Adipocyte (in vitro differentiated cells): Measurements from ENCODE around the gene SLC48A1.

ENCODE experiments used
- DNase-seq: peaks from one replicate; pipeline ENCODE4 v3.0.0-alpha.2; 2015; ENCODE audit warnings: low read depth
- H3K27me3 ChIP-seq: replicated peaks from 2 replicates; pipeline ENCODE4 v1.7.0; 2013; ENCODE audit warnings: mild to moderate bottlenecking, low read length, moderate library complexity; ENCODE audit not compliant: control insufficient read depth, insufficient read depth
- H3K36me3 ChIP-seq: 2 replicates; pipeline ENCODE4 v1.7.0; 2013; ENCODE audit warnings: low read length, mild to moderate bottlenecking, moderate library complexity; ENCODE audit not compliant: control insufficient read depth, insufficient read depth, severe bottlenecking
- H3K4me1 ChIP-seq: 2 replicates; pipeline ENCODE4 v1.7.0; 2013; ENCODE audit warnings: mild to moderate bottlenecking, low read length, moderate library complexity; ENCODE audit not compliant: control insufficient read depth, insufficient read depth
- H3K4me3 ChIP-seq: 2 replicates; pipeline ENCODE4 v1.7.0; 2013; ENCODE audit warnings: mild to moderate bottlenecking, low read length, moderate library complexity
- H3K9ac ChIP-seq: 2 replicates; pipeline ENCODE4 v1.7.0; 2013; ENCODE audit warnings: mild to moderate bottlenecking, low read length, moderate library complexity
- H3K9me3 ChIP-seq: 2 replicates; pipeline ENCODE4 v1.7.0; 2013; ENCODE audit warnings: mild to moderate bottlenecking, low read length, moderate library complexity; ENCODE audit not compliant: control insufficient read depth

The SLC48A1 gene

DNA sequence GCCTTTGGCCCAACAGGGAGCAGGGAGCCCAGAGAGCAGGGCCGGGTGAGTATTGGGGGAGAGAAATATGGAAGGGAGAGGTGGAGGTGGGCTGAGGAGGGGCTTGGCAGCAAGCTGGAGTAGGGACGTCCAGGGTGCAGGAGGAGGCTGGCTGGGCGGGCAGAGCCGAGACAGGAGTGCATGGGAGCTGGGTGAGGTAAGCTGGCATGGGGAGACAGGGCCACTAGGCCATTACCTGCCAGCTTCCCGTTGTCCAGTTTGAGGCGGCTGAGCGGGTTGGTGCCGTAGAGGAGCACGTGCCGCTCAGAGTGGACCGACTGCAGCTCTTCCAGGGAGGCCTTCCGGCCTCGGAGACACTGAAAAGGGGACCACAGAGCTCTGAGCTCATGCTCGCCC is 18.3 kb downstream of the SLC48A1 start:
- DNase-seq: no peak

DNA sequence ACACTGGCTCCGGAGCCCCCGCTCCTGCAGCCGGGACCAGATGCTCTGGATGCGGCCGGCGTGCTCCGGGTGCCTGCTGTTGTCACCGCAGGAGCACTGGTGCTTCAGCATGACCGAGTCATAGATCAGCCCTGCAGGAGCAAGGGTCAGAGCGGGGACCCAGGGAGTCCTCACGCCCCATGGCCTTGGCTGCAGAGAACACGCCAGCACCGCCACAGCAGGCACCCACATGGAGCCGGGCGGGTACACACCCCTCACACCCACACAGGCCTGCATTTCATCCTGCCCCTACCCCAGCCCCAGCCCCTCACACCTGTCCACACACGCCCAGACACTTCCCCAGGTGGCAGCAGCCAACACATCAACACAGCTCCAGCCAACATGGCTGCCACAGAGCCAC is 18.8 kb downstream of the SLC48A1 start:
- Histone ChIP-seq H3K4me3 (no peak overlapping the region), H3K4me1 (no peaks in the 10 kb centered on the region), H3K9ac (no peak overlapping the region), H3K27me3 (no peaks in the 10 kb centered on the region), H3K9me3 (no peaks in the 10 kb centered on the region), H3K36me3 (peaks cover 94% of the 10 kb centered on the region)
- DNase-seq: no peak

More for the DNA sequence above, 18.3 kb downstream of the SLC48A1 start:
- H3K4me3 ChIP-seq: no peak overlapping the region
- no peaks in the 10 kb centered on the region for H3K9me3 ChIP-seq
- H3K9ac ChIP-seq: no peak overlapping the region
- H3K36me3 ChIP-seq: peaks cover 94% of the 10 kb centered on the region
- H3K27me3 ChIP-seq: no peaks in the 10 kb centered on the region
- peaks cover 5% of the 10 kb centered on the region for H3K4me1 ChIP-seq

DNA sequence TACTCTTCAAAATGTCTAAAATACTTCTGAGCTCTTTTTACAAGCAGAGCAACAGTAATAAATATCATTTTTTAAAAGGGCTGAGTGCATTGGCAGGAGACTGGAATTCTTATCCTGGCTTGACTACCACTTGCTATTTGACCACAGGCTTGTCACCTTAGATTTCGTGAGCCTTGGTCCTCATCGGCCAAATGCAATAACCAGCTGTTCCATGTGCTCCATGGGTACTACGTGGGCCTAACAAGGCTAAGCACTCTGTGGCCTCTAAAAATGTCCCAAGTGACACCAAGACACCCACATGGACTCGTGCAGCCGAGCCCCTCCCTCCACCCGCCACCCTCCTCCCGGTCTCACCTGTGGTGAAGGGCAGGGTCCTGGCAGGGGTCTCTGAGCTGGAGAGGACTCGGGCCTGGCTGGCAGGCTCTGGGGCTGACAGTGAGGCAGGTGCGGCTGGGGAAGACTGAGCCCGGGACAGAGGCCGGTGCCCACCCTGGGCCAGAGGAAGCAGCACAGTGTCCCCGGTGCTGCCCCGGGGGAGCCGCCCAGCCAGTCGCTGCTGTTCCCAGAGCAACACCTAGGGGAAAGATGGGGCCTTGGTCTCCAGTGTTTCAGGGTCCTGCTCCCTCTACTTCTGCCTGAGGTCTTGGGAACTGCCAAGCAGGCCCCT is 20.1 kb downstream of the SLC48A1 start:
- no peaks in the 10 kb centered on the region for H3K27me3 ChIP-seq
- no peak for DNase-seq
- H3K4me1 ChIP-seq: no peaks in the 10 kb centered on the region
- no peak overlapping the region for H3K4me3 ChIP-seq
- H3K9me3 ChIP-seq: no peaks in the 10 kb centered on the region
- peaks cover 92% of the 10 kb centered on the region for H3K36me3 ChIP-seq
- H3K9ac ChIP-seq: peak overlapping the region; percentile 4

DNA sequence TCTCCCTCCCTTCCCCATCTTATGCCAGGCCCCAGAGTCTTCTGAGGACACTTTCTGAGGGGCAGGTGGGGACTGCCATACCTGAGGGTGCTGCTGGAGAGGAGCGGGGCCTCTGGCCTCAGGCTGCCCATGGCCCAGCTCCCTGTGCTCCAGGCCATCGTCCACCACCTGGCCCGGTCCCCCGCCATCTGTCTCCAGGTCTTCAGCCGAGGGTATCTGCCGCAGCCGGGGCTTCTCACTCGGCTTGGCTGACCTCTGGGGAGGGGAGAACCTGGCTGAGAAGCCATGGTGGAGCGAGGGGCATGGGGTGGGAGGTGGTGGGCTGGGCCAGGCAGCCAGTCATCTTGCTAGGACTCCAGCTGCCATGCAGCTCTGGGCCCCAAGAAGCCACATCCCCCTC is 21.6 kb downstream of the SLC48A1 start:
- Histone ChIP-seq H3K9ac (no peak overlapping the region), H3K9me3 (no peaks in the 10 kb centered on the region), H3K36me3 (peaks cover 81% of the 10 kb centered on the region), H3K4me3 (no peak overlapping the region), H3K27me3 (no peaks in the 10 kb centered on the region), H3K4me1 (peaks cover 5% of the 10 kb centered on the region)
- DNase-seq: no peak

DNA sequence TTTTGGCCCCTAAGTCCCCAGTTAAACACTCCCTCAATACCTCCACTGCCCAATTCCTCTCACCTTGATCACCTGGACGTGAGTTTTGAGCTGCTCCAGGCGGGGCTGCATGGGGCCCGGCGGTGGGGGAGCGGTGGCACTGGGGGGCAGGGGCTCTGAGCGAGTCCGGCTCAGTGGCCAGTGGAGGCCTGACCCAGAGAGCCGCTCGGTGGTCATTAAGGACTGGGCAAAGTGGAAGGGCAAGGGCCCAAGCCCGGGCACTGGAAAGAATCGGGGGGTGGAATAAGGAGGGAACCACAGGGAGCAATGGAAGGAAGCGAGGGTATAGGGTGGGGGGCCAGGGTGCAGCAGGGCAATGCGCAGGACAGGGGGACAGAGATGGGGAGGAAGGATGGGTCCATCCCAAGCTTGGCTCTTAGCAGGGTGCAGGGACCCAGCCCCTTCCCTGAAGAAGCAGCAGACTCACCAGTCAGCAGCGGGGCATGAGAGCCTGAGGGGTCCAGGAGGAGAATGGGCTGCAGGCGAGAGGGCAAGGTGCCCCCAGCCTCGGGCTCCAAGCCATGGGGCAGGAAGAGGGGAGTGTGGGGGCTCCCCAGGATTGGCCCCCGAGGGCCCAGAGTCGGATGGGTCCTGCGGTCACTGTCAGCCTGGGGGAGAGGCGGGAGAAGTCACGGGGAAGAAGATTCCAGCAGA is 22.2 kb downstream of the SLC48A1 start:
- H3K4me1 ChIP-seq: peaks cover 11% of the 10 kb centered on the region
- no peak overlapping the region for H3K9ac ChIP-seq
- no peaks in the 10 kb centered on the region for H3K9me3 ChIP-seq
- peaks cover 76% of the 10 kb centered on the region for H3K36me3 ChIP-seq
- no peak for DNase-seq
- no peaks in the 10 kb centered on the region for H3K27me3 ChIP-seq
- no peak overlapping the region for H3K4me3 ChIP-seq

DNA sequence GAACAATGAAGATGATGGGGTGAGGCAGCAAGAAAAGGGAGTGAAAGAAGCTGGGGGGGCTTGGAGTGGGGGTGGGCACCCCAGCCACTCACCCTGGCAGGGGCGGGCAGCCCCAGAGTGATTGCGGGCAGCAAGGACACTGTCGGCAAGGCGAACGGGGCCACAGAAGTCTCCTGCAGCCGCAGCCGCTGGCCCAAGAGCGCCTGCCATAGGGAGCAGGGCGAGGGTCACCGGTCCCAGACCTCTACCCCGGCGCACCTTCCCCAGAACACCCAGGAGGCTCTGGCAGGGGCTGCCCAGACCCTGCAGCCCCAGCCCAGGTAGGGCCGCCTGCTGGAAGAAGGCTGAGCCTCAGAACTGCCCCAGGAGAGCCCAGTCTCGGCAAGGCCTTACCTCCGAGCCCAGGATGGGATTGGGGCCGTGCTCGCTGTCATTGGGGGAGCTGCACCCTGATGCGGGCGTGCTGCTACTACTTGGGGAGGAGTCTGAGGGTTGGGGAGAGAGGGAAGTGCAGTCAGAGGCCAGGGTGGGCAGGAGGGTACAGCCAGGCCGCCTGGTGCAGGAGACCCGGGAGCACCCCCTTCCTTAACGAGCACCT is 22.9 kb downstream of the SLC48A1 start:
- no peak for DNase-seq

DNA sequence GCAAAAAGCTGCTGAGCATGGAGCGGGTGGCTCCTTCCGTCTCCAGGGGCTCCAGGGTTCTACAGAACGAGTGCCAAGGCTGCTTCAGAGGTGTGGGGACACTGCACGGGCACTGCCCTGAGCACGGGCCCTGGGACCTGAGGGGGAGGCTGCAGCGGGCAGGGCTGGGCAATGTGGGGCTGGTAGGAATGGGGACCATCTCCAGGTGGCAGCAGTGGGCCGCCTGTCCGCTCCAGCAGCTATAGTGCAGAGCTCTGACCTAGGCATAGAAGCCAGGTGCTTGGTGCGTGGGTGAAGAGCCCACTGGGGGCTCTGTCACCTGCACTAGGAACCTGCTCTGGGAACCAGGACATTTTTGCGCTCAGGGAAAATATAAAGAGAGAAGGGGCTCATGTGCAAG is 24.4 kb downstream of the SLC48A1 start:
- Histone ChIP-seq H3K4me3 (no peak overlapping the region), H3K9ac (no peak overlapping the region), H3K36me3 (peaks cover 68% of the 10 kb centered on the region), H3K27me3 (no peaks in the 10 kb centered on the region), H3K9me3 (no peaks in the 10 kb centered on the region), H3K4me1 (peaks cover 28% of the 10 kb centered on the region)
- DNase-seq: no peak

More for the DNA sequence above, 22.9 kb downstream of the SLC48A1 start:
- Histone ChIP-seq H3K36me3 (peaks cover 75% of the 10 kb centered on the region), H3K27me3 (no peaks in the 10 kb centered on the region), H3K4me1 (peaks cover 13% of the 10 kb centered on the region), H3K9me3 (no peaks in the 10 kb centered on the region), H3K4me3 (no peak overlapping the region), H3K9ac (no peak overlapping the region)

DNA sequence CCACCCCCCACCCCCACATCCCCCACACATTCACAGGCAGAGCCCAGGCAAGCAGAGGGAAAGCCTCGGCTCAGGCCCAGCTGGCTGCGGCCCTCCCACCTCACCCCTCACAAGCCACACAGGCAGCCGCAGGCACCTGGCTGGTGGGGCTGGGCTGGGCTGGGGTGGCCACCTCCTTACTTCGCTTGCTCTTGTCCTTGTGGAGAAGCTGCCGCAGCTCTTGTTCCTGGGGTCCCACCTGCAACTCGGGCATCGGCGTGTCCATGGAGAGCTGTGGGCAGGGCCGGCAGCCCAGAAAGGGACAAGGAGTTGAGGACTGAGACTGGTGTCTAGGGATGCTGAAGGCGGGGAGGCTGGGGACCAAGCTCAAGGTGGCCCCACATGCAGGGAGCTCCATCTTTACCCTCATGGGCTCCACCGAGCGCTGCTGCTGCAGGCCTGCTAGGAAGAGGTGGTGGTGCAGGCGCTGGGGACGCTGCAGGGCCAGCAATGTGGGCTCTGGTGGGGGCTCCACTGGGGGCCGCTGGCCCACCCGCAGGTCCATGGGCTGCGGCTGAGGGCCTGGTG is 25.4 kb downstream of the SLC48A1 start:
- Histone ChIP-seq H3K4me1 (peaks cover 39% of the 10 kb centered on the region), H3K9ac (no peak overlapping the region), H3K27me3 (no peaks in the 10 kb centered on the region), H3K36me3 (peaks cover 61% of the 10 kb centered on the region), H3K4me3 (no peak overlapping the region), H3K9me3 (no peaks in the 10 kb centered on the region)
- no peak for DNase-seq

DNA sequence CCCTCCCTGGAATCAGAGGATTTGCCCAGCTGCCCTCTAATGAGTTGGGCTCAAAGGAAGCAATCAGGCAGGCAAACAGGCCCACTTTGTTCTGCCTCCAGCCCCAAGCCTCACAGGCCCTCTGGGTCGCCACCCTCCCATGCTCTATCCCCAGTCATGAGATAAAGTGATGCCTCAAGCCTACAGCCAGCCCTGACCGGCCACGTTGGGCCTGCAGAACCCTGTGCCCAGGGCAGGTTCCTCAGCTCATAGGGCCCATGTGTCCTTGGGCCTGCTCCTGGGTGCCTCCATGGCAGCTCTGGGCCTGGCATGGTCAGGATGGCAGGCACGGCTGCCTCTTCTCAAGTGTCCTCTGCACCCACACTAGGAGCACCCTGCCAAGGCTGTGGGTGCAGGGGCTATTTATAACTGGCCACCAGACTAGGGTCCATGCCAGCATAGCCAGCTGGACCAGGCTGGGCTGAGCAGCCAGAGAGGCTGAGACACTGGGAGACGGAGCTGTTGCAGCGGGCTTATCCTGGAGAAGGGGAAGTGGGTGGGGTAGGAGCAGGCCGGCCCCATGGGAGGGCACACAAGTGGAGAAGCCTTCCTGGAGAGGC is 26.4 kb downstream of the SLC48A1 start:
- Histone ChIP-seq H3K9ac (peak overlapping the region; percentile 54), H3K4me1 (peaks cover 49% of the 10 kb centered on the region), H3K27me3 (no peaks in the 10 kb centered on the region), H3K36me3 (peaks cover 58% of the 10 kb centered on the region), H3K4me3 (no peak overlapping the region), H3K9me3 (no peaks in the 10 kb centered on the region)
- DNase-seq: no peak

DNA sequence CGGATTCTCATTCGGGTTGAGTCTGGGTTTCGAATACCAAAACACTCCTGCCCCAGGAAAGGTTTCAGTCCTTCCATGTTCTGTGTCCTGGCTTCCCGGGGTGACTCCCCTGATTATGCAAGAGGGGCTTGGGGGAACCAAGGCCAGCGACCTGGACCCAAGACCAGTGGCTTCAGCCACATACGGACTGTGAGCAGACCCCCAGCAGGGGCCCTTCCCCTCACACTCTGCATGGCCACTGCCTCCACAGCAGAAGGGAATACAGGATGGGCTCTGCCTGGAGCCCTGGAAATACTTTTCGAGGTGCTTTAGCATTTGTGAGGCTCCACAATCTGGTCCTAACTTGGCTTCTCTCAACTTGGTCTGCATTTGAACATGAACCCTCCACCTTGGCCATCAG is 27.5 kb downstream of the SLC48A1 start:
- peak overlapping the region; percentile 70 for H3K9ac ChIP-seq
- peaks cover 60% of the 10 kb centered on the region for H3K4me1 ChIP-seq
- peaks cover 51% of the 10 kb centered on the region for H3K36me3 ChIP-seq
- H3K9me3 ChIP-seq: no peaks in the 10 kb centered on the region
- H3K4me3 ChIP-seq: no peak overlapping the region
- no peaks in the 10 kb centered on the region for H3K27me3 ChIP-seq
- no peak for DNase-seq
